NOMO-1 (cell line): Measurements from ENCODE around the gene NTN3.
"Not testable (repeated sequence)": the region's sequence is repeated elsewhere in the genome, so short reads cannot be mapped to it uniquely, and the experiment has no call there.

Experiments
- DNase-seq, 2 experiments: peaks; one replicate each; lab custom pipeline; 2025; ENCODE audit not compliant: unreplicated experiment in 2 of 2; lab: John Stamatoyannopoulos, UW

Gene NTN3

DNA sequence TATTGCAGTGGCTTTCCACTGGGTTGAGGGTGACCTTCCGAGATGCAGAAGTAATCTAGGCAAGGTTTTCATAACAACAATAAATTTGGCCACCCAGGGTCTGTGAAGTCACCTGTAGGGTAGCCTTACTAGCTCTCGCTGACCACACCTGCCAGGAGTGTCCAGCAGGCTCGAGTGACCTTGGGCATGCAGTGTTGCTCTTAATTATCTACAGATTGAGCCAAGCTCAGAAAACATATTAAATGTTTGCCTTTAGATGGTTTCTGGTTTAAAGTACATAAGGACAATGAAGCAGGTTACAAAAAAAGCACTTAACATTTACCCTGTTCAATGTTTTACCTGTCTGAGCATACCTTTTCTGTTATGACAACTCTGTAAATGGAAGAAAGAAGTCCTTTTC, 5.6 kb downstream of the NTN3 start:
- DNase-seq = no peak

DNA sequence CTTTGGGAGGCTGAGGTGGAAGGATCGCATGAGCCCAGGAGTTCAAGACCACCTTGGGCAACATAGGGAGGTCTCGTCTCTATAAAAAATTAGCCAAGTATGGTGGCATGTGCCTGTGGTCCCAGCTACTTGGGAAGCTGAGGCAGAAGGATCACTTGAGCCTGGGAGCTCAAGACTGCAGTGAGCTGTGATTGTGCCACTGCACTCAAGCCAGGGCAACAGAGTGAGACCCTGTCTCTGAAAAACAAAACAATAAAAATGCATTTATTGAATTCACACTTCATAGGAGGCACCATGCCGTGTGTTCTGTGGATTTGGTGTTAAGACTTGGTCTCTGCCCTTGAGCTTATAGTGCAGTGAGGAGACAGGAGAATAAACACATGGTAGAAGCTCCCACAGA, 6.2 kb downstream of the NTN3 start:
- DNase-seq = no peak

GRCh38 chr16:2478279-2478678, 7.2 kb downstream of the NTN3 start:
- no peak for DNase-seq

DNA sequence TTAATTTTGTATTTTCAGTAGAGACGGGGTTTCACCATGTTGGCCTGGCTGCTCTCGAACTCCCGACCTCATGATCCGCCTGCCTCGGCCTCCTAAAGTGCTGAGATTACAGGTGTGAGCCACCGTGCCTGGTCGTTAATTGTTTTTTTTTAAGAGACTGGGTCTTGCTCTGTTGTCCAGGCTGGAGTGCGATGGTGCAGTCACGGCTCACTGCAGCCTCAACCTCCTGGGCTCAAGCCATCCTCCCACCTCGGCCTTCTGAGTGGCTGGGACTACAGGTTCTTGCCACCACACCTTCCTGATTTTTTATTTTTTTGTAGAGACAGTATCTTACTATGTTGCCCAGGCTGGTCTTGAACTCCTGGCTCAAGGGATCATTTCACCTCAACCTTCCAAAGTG, 8.9 kb downstream of the NTN3 start:
- DNase-seq = not testable (repeated sequence)

GRCh38 chr16:2480948-2481347, 9.9 kb downstream of the NTN3 start:
- no peak for DNase-seq

DNA sequence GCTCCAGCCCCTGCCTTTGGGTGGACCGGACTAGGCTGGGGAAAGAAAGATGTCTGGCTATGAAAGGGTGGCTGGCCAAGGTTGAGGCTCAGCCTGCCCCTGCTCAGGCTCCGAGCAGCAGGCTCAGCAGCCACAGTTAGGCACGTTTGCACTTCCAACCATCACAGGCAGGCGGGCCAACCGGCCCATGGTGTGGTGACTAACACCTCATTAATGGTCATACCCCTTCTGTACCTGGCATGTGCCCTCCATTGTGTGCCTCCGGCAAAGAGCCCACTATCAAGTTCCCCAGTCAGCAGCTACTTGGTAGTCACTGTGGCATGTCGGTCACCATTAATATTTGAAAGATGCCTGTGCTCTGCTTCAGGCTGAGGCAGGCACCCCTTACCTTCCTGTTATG, 10.6 kb downstream of the NTN3 start:
- no peak for DNase-seq

- DNase-seq = no peak
Measured at GRCh38 chr16:2482249-2482648, 11.2 kb downstream of the NTN3 start.

- no peak for DNase-seq
Measured at GRCh38 chr16:2482708-2483534, 11.8 kb downstream of the NTN3 start.

DNA sequence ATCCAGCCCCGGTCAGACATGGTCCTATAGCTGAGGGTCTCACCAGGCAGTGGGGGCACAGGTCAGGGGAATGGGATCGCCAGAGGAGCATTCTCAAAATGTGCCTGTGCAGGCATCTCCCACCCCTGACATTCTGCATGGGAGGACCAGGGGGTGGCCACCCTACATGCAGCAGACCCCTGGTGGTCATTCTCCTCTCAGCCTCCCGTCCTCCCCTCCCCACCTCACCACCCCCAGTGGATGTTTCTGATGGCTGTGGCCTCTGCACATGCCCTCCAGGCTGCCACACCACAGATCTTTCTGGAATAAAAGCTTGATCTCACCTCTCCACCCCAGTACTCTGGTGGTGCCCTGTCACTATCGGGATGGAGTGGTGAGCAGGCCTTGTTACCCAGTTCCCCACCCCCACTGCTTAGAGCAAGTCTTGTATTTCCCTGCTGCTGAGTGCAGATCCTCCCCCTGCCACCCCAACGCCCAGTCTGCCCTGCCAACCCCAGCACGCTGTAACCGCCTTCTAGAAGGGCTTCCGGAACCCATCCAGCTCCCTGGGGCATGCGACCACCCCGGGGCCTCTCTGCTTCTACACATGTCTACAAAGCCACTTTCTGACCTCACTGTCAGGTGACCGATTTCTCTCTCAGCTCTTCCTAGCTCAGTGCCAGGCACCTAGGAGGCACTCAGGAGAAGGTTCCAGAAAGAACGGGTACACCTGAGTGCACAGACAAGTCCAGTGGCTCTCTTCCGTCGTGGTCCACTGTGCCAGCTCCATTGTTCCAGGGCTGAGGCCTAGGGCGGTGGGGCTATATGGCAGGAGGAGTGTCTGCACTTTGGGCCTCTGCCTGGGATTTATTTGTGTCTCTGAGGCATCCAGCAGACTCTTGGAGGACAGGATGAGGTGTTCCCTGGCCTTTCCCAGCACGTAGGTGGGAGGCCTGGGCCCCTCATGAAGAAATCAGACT, 13.1 kb downstream of the NTN3 start:
- no peak for DNase-seq

DNA sequence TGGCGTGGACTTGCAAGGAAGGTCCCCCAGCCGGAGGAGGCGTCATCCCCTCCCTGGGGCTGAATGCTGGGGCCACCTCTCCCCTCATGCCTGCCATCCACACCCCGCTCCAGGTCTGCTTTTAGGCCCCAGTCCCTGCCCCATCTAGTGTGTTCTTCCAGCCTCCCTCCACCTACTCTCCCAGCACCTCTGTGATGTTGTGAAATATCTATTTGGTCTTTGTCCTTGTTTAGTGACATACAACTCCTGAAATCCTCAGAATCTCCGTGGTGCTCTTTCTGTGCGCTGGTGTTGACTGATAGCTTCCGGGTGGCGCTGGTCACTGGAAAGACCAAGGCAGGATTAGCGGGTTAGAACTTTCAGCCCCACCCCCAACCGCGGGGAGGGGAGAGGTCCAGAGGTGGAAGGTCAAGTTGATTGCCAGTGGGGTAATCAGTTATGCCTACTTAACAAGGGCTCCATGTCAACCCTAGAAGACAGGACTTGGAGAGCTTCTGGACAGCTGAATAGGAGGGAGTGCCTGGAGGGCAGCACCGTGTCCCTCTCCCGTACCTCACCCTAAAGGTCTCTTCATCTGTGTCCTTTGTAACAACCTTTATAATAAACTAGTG, 13.9 kb downstream of the NTN3 start:
- no peak for DNase-seq

DNA sequence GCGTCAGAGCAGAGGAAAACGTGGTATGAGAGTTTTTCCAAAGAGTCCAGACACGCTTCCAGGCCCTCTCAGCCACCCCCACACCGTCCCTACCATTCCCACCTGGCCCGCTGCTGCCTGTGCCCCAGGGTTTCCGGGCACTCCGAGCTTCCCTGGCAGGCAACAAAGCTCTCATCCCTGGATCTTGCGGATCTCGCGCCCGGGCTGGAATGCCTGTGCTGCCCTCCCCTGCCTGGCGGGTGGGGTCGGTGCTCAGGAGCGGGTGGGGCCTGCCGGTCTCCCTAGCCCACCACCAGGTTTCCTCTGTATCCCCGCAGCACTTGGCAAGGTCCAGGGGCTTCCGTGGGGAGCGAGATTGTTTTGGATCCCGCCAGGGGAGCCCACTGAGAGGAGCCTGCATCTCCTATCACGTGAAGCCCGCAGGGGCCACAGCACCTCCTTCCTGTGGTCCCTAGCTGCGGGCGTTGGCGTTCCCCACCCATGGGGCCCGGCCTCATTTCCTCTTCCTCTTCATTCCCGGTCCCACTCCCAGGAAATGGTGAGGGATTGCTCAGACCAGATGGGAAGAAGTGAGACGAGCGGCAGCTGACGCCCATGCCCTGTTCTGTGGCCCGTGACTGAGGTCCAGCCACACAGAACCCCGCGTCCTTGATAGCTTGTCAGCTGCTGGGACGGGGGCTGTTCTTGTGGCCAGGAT, 14.9 kb downstream of the NTN3 start:
- DNase-seq = no peak

GRCh38 chr16:2486645-2487516, 15.8 kb downstream of the NTN3 start:
- DNase-seq = no peak

DNA sequence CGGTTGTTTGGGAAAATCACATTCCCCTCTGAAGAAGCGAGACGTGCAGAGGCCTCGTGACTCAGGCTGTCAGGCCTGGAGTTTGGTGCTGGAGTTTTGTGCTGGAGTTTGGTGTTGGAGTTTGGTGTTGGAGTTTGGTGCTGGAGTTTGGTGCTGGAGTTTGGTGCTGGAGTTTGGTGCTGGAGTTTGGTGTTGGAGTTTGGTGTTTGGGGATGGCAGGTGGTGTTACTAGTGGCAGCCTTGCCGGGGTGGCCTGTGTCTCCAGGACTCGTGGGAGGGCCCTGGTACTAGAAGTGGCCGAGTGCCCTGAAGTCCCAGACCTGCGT, 16.4 kb downstream of the NTN3 start:
- DNase-seq = no peak

DNA sequence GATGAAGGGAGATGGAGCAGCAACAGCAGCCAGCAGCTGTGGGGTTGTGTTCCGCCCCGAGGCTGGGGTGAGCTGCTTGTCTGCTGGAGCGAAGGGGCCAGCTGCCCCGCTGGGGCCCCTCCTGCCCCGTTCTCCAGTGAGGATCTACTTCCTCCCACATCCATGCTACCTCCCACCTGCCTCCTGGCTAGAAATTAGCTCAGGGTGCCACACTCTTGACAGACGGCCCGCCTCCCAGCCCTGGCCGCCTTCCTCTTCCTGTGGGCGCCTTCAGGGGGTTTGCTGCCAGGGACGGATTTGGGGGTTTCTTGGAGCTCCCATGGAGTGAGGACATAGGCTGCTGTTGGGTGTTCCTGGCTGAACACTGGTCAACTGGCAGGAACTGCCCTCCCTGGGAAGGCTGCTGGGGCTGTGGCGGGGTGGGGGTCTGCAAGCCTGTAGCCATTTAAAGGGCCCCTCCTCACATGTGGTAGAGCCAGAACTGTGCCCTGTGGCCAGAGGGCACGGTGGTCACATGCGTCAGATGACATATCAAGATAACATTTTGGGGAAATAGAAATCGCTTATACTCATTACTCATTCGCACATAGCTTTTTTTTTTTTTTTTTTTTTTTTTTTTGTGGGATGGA, 16.9 kb downstream of the NTN3 start:
- DNase-seq = no peak

DNA sequence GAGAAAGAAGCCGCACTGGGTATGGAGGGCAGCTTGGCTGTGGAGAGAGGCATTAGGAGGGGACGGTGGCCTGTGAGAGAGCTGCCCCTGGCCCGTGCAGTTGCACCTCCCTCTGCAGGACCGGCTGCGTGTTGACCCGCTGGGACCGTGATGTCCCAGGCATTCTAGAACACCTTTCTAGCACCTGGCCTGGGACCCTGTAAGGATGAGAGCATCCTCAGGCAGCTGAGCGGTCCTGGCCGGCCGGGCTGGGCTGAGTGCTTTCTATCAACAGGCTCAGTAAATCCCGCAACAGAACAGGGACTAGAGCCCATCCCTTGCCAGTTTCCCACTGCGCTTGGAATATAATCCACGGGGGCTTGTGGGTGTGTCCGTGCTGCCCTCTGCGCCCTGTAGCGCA, 18.5 kb downstream of the NTN3 start:
- no peak for DNase-seq

- no peak for DNase-seq
Measured at GRCh38 chr16:2490190-2491105, 19.4 kb downstream of the NTN3 start.

DNA sequence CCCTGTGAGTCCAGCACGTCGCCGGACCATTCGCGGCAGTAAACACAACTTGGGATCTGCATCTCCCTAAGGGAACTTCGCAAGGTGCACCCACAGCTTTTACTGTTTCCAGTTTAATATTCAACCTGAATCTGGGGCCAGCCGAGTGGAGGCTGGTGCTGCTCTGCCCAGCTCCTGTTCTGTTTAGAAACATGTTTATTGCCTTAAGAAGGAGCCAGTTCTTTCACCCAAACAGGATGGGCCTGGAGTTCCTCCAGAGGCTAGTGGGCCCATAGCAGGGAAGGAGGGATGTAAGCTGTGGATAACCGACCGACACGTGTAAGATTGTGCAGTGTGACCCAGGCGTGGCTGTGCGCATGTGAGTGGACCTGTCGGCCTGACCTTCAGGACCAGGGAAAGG, 21.2 kb downstream of the NTN3 start:
- no peak for DNase-seq

GRCh38 chr16:2493605-2494004, 22.5 kb downstream of the NTN3 start:
- DNase-seq = no peak

DNA sequence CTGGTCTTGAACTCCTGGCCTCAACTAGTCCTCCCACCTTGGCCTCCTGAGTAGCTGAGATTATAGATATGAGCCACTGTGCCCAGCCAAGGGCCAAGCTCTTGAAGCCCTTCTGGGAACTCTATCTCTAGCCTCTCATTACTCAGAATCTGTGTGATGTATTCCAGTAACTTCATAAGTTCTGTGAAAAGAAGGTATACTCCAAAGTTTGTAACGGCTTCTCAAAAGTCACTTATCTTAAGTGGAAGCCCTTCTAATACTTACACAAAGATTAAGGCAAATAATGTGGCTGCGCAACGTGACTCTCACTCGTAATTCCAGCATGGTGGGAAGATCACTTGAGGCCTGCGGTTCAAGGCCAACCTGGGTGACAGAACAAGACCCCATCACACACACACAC, 23.5 kb downstream of the NTN3 start:
- no peak for DNase-seq
